Measurements from ENCODE around the gene TRPV2. TPM values are rescaled to one million over a fixed set of nuclear protein-coding genes. Genes with fewer than 3 reads are reported as not detected.

TRPV2 gene
- total and polyA plus RNA-seq, 10 of the 15 experiments (the other 5 are each of a cell fraction or from before 2014, with no cell fraction given) = 8.9 to 94.4 (median 54.1) TPM

DNA sequence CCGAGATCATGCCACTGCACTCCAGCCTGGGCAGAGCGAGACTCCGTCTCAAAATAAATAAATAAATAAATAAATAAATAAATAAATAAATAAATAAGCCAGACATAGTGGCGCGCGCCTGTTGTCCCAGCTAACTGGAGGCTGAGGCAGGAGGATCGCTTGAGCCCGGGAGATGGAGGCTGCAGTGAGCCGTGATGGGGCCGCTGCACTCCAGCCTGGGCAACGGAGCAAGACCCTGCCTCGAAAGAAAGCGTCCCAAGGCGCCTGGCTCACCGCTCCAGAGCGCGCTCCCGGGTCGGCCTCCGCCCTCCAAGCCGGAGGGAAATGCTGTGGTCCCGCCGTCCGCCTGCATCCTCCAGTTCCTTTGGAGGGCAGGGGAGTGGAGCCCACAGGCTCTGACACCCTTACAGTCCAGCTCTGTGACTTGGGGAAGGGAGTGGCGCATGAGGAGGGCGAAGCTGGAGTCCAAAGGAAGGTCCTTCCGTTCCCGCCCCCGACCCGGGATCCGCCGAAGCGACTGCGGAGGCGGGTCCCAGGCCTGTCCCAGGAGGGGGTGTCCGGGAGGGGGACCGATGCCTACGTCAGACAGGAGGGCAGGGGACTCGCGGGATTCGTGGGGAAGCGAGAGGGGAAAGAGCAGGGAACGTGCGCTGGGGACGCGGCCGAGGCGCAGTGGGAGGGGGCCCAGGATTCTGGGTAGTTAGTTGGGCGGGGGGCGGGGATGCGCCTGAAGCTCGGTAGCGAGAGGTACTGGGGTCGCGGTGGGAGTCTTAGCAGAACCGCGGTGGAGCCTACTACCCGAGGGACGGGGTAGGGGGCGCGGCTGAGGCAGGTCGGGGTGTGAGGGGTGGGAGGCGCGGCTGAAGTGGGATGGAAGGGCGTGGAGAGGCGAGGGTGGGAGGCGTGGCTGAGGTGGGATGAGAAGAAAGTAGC, 8.4 kb upstream of the TRPV2 start:
- H3K36me3 ChIP-seq (ENCODE audit: control insufficient read depth in 2 of 2, insufficient read depth in 2 of 2, low read length in 1 of 2) = no peaks in the 10 kb centered on the region
- no peaks in the 10 kb centered on the region; the same call in none of the 2 replicates for H3K4me1 ChIP-seq (ENCODE audit: control insufficient read depth, insufficient read depth, low read length)
- H3K79me2 ChIP-seq (ENCODE audit: control insufficient read depth, insufficient read depth, low read length) = no peaks in the 10 kb centered on the region
- peak; percentile 55 for ATAC-seq
- intact Hi-C loops (cut with micrococcal nuclease; ENCODE audit: unreplicated experiment) = no loop called here
- no peak for FAIRE-seq
- H3K4me2 ChIP-seq (ENCODE audit: control insufficient read depth, insufficient read depth) = peak overlapping the region; percentile 77
- no peaks in the 10 kb centered on the region for H3K27me3 ChIP-seq (replicated peaks in 1 of 2; ENCODE audit: control insufficient read depth in 2 of 2, insufficient read depth in 2 of 2, low read length in 1 of 2)
- no peaks in the 10 kb centered on the region for H3K9me3 ChIP-seq (replicated peaks; ENCODE audit: control insufficient read depth, insufficient read depth, low read length)
- peak overlapping the region; percentile 57 for H3K9ac ChIP-seq (ENCODE audit: control insufficient read depth, insufficient read depth, low read length)
- in situ Hi-C loops (cut with MboI) = no loop called here
- peak overlapping the region; percentile 81 for H3K27ac ChIP-seq (ENCODE audit: control insufficient read depth, insufficient read depth)
- ChIA-PET CTCF (interaction anchor here (0.9 to 6.1 kb wide), 6 partner anchors 10 to 56 kb away, joined by 3 to 55 read pairs (median 7); partner anchors contain the start of genes TRPV2 and UBB), POLR2A (interaction anchor here (1.1 to 4.1 kb wide), 3 partner anchors 11 to 26 kb away, joined by 6 to 53 read pairs (median 17); partner anchors contain the start of genes TRPV2 and UBB), RAD21 (ENCODE audit: unreplicated experiment) (interaction anchor here (1.3 to 3.5 kb wide), 3 partner anchors 11 to 120 kb away, joined by 4 to 48 read pairs (median 20); partner anchors contain the start of gene TRPV2), SMC1A (ENCODE audit: uncharacterized antibody, unreplicated experiment) (interaction anchor here (0.6 to 6.4 kb wide), 6 partner anchors 10 to 48 kb away, joined by 3 to 41 read pairs (median 4); partner anchors contain the start of gene TRPV2)
- H2AFZ ChIP-seq (ENCODE audit: control insufficient read depth, low read depth, low read length) = peak overlapping the region; percentile 76
- peak; percentile 43 for DNase-seq (ENCODE audit: low read depth, low spot score)
- peak overlapping the region; percentile 76 for H3K4me3 ChIP-seq
- H4K20me1 ChIP-seq (ENCODE audit: control insufficient read depth, insufficient read depth) = no peaks in the 10 kb centered on the region
- 4% methylated on average over 42 of the region's 67 CpGs for WGBS (ENCODE audit: insufficient coverage, insufficient replicate concordance, low lambda C conversion rate, missing lambda C conversion rate)
- no TSS peak for BruUV-seq (replicated peaks)
- TF ChIP-seq EGR1 (IDR thresholded peaks at IDR 0.05; ENCODE audit: borderline replicate concordance in 1 of 2, low read depth in 2 of 2, low read length in 2 of 2) (peak in 1 of 2 experiments; percentile 81; a peak in 2 of 3 replicates), EED (IDR thresholded peaks at IDR 0.05; ENCODE audit: low read depth) (peak; percentile 79), BHLHE40 (IDR thresholded peaks at IDR 0.05; ENCODE audit: borderline replicate concordance in 1 of 2, low read depth in 2 of 2, low read length in 1 of 2) (peak in 1 of 2 experiments; percentile 71; a peak in 1 of 4 replicates), PML (IDR thresholded peaks at IDR 0.05; ENCODE audit: low read length) (no peak), NR2F1 (conservative IDR thresholded peaks at IDR 0.05) (peak; percentile 27; the same call in 1 of the 2 replicates), CREM (IDR thresholded peaks at IDR 0.05; ENCODE audit: low read depth) (no peak), MYC (IDR thresholded peaks at IDR 0.05; ENCODE audit: insufficient read depth, insufficient read length, insufficient replicate concordance, low read length, severe bottlenecking) (no peak), DPF2 (IDR thresholded peaks at IDR 0.05) (peak; percentile 66), IKZF1 (conservative IDR thresholded peaks at IDR 0.05) (peak; percentile 94)
- TF ChIP-seq, protein P1, sequence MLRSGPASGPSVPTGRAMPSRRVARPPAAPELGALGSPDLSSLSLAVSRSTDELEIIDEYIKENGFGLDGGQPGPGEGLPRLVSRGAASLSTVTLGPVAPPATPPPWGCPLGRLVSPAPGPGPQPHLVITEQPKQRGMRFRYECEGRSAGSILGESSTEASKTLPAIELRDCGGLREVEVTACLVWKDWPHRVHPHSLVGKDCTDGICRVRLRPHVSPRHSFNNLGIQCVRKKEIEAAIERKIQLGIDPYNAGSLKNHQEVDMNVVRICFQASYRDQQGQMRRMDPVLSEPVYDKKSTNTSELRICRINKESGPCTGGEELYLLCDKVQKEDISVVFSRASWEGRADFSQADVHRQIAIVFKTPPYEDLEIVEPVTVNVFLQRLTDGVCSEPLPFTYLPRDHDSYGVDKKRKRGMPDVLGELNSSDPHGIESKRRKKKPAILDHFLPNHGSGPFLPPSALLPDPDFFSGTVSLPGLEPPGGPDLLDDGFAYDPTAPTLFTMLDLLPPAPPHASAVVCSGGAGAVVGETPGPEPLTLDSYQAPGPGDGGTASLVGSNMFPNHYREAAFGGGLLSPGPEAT (IDR thresholded peaks at IDR 0.05; ENCODE audit: low read depth) = peak; percentile 67; the same call in 1 of the 2 replicates
- TF ChIP-seq, protein P2, sequence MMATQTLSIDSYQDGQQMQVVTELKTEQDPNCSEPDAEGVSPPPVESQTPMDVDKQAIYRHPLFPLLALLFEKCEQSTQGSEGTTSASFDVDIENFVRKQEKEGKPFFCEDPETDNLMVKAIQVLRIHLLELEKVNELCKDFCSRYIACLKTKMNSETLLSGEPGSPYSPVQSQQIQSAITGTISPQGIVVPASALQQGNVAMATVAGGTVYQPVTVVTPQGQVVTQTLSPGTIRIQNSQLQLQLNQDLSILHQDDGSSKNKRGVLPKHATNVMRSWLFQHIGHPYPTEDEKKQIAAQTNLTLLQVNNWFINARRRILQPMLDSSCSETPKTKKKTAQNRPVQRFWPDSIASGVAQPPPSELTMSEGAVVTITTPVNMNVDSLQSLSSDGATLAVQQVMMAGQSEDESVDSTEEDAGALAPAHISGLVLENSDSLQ (IDR thresholded peaks at IDR 0.05) = no peak
- TF ChIP-seq, protein P3, sequence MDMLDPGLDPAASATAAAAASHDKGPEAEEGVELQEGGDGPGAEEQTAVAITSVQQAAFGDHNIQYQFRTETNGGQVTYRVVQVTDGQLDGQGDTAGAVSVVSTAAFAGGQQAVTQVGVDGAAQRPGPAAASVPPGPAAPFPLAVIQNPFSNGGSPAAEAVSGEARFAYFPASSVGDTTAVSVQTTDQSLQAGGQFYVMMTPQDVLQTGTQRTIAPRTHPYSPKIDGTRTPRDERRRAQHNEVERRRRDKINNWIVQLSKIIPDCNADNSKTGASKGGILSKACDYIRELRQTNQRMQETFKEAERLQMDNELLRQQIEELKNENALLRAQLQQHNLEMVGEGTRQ (IDR thresholded peaks at IDR 0.05; ENCODE audit: borderline replicate concordance, low read depth, low read length) = no peak
- TF ChIP-seq, protein P4, sequence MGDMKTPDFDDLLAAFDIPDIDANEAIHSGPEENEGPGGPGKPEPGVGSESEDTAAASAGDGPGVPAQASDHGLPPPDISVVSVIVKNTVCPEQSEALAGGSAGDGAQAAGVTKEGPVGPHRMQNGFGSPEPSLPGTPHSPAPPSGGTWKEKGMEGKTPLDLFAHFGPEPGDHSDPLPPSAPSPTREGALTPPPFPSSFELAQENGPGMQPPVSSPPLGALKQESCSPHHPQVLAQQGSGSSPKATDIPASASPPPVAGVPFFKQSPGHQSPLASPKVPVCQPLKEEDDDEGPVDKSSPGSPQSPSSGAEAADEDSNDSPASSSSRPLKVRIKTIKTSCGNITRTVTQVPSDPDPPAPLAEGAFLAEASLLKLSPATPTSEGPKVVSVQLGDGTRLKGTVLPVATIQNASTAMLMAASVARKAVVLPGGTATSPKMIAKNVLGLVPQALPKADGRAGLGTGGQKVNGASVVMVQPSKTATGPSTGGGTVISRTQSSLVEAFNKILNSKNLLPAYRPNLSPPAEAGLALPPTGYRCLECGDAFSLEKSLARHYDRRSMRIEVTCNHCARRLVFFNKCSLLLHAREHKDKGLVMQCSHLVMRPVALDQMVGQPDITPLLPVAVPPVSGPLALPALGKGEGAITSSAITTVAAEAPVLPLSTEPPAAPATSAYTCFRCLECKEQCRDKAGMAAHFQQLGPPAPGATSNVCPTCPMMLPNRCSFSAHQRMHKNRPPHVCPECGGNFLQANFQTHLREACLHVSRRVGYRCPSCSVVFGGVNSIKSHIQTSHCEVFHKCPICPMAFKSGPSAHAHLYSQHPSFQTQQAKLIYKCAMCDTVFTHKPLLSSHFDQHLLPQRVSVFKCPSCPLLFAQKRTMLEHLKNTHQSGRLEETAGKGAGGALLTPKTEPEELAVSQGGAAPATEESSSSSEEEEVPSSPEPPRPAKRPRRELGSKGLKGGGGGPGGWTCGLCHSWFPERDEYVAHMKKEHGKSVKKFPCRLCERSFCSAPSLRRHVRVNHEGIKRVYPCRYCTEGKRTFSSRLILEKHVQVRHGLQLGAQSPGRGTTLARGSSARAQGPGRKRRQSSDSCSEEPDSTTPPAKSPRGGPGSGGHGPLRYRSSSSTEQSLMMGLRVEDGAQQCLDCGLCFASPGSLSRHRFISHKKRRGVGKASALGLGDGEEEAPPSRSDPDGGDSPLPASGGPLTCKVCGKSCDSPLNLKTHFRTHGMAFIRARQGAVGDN (IDR thresholded peaks at IDR 0.05) = peak; percentile 71

Data from GM12878 (cell line).